Embryonic facial prominence (tissue), 1 donor: ENCODE data around the gene SIM1.
A peak's percentile ranks its signal among the peaks of the same experiment; 100 is the strongest.
"Not testable (repeated sequence)": the region's sequence is repeated elsewhere in the genome, so short reads cannot be mapped to it uniquely, and the experiment has no call there.

Experiments
- DNase-seq: peaks from one replicate; pipeline ENCODE4 v3.0.0-alpha.2; 2016; ENCODE audit errors: extremely low spot score

Gene SIM1

GRCh38 chr6:100354736-100355641 is 109.7 kb downstream of the SIM1 start:
- DNase-seq: not testable (repeated sequence)

- no peak for DNase-seq
These were observed 111.3 kb downstream of the SIM1 start for GRCh38 chr6:100353276-100354015.

DNA sequence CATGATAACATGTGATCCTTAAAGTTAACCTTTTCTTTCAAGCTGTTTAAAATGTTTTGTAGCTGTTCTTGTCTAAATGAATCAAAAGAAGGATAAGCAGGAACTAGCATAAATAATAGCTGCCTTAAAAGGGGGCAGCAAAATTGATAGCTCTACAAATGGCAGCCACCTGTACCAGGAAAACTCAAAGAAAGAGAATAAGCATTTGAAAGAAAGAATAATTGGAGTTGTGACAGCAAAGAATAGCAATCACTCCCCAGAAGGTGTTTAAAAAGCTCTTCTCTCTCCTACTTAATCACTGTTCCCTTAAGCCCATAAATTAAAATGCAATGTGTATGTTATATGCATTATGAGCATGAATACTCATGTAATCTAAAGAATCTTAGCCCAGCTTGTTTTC is 114.6 kb downstream of the SIM1 start:
- DNase-seq: no peak

DNA sequence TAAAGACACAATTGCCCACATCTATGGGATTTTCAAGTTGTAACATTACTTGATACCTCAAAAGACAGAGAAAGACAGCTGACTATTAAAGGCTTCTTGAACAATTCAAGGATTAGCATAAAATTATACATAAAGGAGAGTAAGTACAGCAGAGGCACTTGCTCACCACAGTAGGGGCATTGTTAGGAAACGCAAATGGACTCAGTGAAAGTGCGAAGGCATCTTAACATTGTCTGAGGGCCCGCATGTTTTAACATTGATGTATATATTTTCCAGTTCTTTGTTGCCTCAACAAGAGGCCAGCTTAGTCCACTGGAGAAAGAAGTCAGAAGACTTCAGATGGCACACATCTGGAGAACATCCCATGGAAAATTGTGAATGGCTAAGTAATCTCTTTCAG is 115.4 kb downstream of the SIM1 start:
- DNase-seq: no peak

DNA sequence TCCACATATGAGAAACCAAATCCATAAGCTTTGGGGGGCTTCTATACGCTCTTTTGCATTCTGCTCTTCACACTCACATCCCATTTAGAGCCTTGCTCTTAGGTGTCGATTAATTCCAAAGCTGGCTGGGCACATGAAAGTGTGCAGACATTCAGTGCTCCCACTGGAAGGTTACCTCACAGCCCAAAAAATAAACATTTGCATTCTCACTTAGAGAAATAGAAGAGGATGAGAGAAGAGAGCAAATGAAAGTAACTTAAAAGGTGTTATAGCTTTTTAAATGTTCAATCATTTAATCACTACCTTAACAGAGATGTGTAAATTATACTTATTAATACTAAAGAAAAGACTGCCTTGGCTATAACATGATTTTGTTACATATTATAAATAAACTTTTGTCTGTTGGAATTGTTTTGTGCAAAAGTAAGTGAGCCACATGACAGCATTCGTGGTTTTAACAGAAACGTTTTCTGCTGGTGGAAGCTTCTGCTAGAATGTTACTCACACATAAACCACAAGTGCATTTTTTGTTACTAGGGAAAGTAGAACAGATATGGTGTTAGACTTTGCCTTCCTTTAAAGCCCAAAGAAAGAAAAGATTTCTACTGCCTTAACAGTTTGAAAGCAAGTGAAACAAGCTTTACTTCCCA is 116.7 kb downstream of the SIM1 start:
- no peak for DNase-seq

- DNase-seq: no peak
These were observed 117.9 kb downstream of the SIM1 start for GRCh38 chr6:100346828-100347227.

DNA sequence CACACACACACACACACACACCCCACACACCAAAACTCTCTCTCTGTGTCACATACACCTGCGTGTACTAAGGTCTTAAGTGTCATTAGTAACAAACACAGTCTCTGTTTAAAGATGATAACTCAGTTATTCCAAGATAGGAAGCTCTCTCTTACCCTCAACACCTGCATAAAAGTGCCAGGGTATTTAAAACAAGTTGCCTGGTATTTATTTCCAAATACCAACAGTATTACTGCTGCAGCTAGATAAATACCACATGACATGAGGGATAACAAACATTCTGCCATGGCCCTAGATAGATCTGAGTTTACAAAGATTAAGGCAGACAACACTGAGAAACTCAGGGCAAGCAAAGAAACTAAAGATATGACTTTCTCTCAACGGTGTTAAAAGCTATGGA is 118.5 kb downstream of the SIM1 start:
- no peak for DNase-seq

GRCh38 chr6:100344761-100345160 is 120.0 kb downstream of the SIM1 start:
- DNase-seq: no peak

- DNase-seq: no peak
These were observed 120.4 kb downstream of the SIM1 start for GRCh38 chr6:100344321-100344720.

DNA sequence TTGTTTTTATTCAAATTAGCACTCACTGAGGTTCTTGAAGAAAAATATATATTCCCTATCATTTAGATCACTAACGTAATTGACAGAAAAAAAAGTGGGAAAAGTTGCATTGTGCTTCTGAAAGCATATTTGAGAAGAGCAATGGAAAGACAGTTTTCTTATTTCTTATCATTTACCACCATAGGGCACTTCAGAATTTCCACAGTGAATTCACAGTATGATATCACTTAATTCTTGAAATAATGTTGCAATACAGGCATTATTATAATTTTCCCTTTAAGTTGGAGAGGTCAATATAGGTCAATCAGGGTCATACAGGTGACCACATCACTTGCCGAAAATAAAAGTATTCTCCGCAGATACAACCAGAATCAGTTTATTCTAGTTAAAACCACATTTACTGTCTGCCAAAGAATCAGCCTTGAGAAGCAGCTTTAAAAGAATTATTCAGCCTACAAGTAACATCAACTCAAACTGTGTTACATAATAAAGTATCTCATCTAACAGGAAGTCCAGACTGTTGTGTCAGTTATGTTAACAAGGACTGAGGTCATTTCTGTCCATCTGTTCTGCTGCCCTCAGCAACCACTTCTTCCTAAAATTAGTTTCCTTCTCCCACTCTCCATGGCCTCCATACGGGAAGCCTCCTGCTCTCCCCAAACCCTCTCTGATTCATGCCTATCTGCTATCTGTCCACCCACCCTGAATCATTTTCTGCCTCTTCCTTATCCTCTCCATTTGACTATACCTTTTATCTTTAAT is 121.2 kb downstream of the SIM1 start:
- DNase-seq: no peak

DNA sequence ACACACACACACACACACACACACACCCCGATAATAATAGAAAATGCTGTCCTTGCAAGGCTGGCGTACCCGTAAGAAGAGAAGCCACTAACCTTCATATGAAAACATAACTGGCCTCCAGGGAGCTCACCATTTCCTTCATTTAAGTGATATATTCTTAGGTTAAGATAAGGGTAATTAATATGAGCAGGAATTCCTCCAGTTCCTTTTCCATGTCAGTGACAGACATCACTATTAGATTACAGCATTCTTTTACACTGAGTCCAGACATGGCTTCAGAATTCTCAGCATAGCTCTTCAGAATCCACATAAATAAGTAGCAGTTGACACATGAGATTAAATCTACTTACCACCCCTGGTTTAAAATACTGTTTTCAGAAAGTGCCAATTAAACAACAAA is 121.9 kb downstream of the SIM1 start:
- DNase-seq: no peak

GRCh38 chr6:100339574-100340255 is 125.0 kb downstream of the SIM1 start:
- DNase-seq: no peak

DNA sequence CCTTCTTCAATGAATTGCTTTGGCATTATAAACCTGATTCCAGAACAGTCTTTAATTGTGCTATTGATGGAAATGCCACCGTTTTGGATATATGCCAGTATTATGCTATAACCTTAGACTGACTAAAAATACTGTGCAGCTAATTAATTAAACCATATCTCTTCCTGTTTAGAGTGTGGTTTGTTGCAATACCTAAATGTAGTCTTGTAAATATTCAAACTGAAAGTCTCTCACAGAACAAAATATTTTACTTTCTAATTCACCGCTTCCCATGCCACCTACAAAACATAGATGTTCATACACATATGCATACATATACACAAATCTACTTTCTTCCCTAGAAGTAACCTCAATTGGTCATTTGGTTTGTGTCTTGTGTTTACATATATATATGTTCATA is 126.6 kb downstream of the SIM1 start:
- no peak for DNase-seq

DNA sequence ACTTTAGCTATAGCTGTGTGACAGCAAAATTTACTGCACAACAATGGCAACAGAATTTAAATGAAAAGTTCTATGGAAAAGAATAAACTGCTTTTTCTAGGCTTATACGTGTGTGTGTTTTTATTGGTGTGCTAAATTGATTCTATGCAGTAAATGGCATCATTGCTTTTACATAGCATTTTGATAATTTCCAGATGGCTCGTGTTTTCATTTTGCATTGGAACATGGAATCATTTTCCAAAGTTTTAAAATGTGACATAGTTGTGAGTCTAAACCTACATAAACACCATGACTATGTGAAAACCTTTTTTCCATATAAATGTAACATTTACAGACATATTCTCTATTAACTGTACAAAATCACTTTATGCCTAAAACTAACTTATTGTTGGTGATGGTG is 127.8 kb downstream of the SIM1 start:
- peak; percentile 25 for DNase-seq

- no peak for DNase-seq
These were observed 128.7 kb downstream of the SIM1 start for GRCh38 chr6:100335991-100336390.
